ENCODE data around the gene CACNA1C. TPM values are rescaled to one million over a fixed set of nuclear protein-coding genes. Genes with fewer than 3 reads are reported as not detected.

The CACNA1C gene
- total and polyA plus RNA-seq, 2 donors (not counting 1 experiment from before 2014, with no cell fraction given), result 7.6 to 11.4 TPM

DNA sequence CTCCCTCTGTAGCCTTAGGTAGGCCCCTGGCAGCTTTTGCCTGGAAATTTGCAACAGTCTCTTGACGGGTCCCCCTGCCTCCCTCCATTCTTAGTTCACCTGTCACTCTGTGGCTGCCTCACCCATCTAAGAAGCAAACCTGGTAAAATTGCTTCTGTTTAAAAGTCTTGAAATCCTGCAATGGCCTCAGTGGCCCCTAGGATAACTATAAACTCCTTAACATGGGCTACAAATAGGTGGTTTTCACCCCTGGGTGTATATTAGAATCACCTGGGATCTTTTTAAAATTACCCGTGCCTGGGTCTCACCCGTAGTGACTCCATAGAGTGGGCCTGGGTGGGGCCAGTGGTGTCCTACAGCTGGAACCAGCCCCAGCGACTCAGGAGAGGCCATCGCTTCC, 332.7 kb downstream of the CACNA1C start:
- no peaks in the 10 kb centered on the region for H3K79me2 ChIP-seq (ENCODE audit: control insufficient read depth, insufficient read depth, low read length)
- no peak overlapping the region for H2AFZ ChIP-seq (ENCODE audit: low read length)
- H3K9me3 ChIP-seq (ENCODE audit: control insufficient read depth, insufficient read depth, low read depth, low read length), result no peaks in the 10 kb centered on the region
- H4K20me1 ChIP-seq (ENCODE audit: control insufficient read depth, extremely low read depth, insufficient read depth, low read length), result no peaks in the 10 kb centered on the region
- H3K27ac ChIP-seq (ENCODE audit: insufficient read depth, low read length), result no peak overlapping the region
- H3K4me3 ChIP-seq (replicated peaks in 1 of 4; ENCODE audit: control extremely low read depth in 1 of 4, insufficient read depth in 1 of 4, low read depth in 3 of 4, low read length in 4 of 4), result no peak overlapping the region
- H3K36me3 ChIP-seq (ENCODE audit: control insufficient read depth, insufficient read depth, low read length), result no peaks in the 10 kb centered on the region
- DNase-seq (ENCODE audit: low read depth in 2 of 2), result no peak
- H3K9ac ChIP-seq (ENCODE audit: insufficient read depth, low read length), result no peak overlapping the region
- H3K4me1 ChIP-seq (ENCODE audit: control insufficient read depth, extremely low read depth, insufficient read depth, low read length), result peaks cover 5% of the 10 kb centered on the region
- H3K4me2 ChIP-seq (ENCODE audit: extremely low read depth, insufficient read depth, low read length), result peak overlapping the region; percentile 60
- no peaks in the 10 kb centered on the region for H3K27me3 ChIP-seq (ENCODE audit: control insufficient read depth, insufficient read depth, low read length)
- TF ChIP-seq EZH2 (IDR thresholded peaks at IDR 0.05; ENCODE audit: low read length, missing control alignments), result no peak
- TF ChIP-seq, protein P1, sequence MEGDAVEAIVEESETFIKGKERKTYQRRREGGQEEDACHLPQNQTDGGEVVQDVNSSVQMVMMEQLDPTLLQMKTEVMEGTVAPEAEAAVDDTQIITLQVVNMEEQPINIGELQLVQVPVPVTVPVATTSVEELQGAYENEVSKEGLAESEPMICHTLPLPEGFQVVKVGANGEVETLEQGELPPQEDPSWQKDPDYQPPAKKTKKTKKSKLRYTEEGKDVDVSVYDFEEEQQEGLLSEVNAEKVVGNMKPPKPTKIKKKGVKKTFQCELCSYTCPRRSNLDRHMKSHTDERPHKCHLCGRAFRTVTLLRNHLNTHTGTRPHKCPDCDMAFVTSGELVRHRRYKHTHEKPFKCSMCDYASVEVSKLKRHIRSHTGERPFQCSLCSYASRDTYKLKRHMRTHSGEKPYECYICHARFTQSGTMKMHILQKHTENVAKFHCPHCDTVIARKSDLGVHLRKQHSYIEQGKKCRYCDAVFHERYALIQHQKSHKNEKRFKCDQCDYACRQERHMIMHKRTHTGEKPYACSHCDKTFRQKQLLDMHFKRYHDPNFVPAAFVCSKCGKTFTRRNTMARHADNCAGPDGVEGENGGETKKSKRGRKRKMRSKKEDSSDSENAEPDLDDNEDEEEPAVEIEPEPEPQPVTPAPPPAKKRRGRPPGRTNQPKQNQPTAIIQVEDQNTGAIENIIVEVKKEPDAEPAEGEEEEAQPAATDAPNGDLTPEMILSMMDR (conservative IDR thresholded peaks at IDR 0.05 in 1 of 2, IDR thresholded peaks at IDR 0.05 in 1 of 2; ENCODE audit: low read depth in 1 of 2, low read length in 2 of 2), result no peak

DNA sequence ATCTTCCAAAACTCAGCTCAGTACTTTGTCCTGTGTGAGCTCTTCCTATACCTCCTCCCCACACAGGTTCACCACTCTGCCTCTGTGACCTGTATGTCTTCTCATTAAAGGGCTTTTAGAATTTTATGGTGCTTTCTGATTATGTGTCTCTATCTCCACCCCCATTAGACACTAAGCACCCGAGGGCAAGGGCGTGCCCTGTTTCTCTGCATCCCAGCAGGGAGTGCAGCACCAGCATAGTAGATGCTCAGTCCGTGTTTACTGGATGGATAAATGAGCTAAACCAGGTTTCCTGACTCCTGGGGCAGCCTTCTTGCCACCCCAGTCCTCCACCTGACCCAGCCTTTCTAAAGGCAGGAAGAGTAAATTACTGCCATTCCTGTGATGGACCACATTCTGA, 333.8 kb downstream of the CACNA1C start:
- H2AFZ ChIP-seq (ENCODE audit: low read length), result no peak overlapping the region
- no peak overlapping the region for H3K4me3 ChIP-seq (replicated peaks in 1 of 4; ENCODE audit: control extremely low read depth in 1 of 4, insufficient read depth in 1 of 4, low read depth in 3 of 4, low read length in 4 of 4)
- no peak overlapping the region for H3K9ac ChIP-seq (ENCODE audit: insufficient read depth, low read length)
- H3K4me2 ChIP-seq (ENCODE audit: extremely low read depth, insufficient read depth, low read length), result no peak overlapping the region
- no peaks in the 10 kb centered on the region for H3K27me3 ChIP-seq (ENCODE audit: control insufficient read depth, insufficient read depth, low read length)
- H3K9me3 ChIP-seq (ENCODE audit: control insufficient read depth, insufficient read depth, low read depth, low read length), result no peaks in the 10 kb centered on the region
- TF ChIP-seq, protein P1 (conservative IDR thresholded peaks at IDR 0.05 in 1 of 2, IDR thresholded peaks at IDR 0.05 in 1 of 2; ENCODE audit: low read depth in 1 of 2, low read length in 2 of 2), result no peak
- TF ChIP-seq EZH2 (IDR thresholded peaks at IDR 0.05; ENCODE audit: low read length, missing control alignments), result no peak
- H3K79me2 ChIP-seq (ENCODE audit: control insufficient read depth, insufficient read depth, low read length), result no peaks in the 10 kb centered on the region
- no peak for DNase-seq (ENCODE audit: low read depth in 2 of 2)
- no peak overlapping the region for H3K27ac ChIP-seq (ENCODE audit: insufficient read depth, low read length)
- H3K4me1 ChIP-seq (ENCODE audit: control insufficient read depth, extremely low read depth, insufficient read depth, low read length), result peaks cover 5% of the 10 kb centered on the region
- no peaks in the 10 kb centered on the region for H3K36me3 ChIP-seq (ENCODE audit: control insufficient read depth, insufficient read depth, low read length)
- H4K20me1 ChIP-seq (ENCODE audit: control insufficient read depth, extremely low read depth, insufficient read depth, low read length), result no peaks in the 10 kb centered on the region

- Histone ChIP-seq H3K79me2 (ENCODE audit: control insufficient read depth, insufficient read depth, low read length) (no peaks in the 10 kb centered on the region), H4K20me1 (ENCODE audit: control insufficient read depth, extremely low read depth, insufficient read depth, low read length) (no peaks in the 10 kb centered on the region)
- peak in 1 of 2 donors; percentile 41 for DNase-seq (ENCODE audit: low read depth in 2 of 2)
These were observed 334.5 kb downstream of the CACNA1C start for GRCh38 chr12:2387103-2387834.

More at GRCh38 chr12:2387103-2387834, 334.5 kb downstream of the CACNA1C start:
- Histone ChIP-seq H3K9me3 (ENCODE audit: control insufficient read depth, insufficient read depth, low read depth, low read length) (no peaks in the 10 kb centered on the region), H3K4me3 (replicated peaks in 1 of 4; ENCODE audit: control extremely low read depth in 1 of 4, insufficient read depth in 1 of 4, low read depth in 3 of 4, low read length in 4 of 4) (no peak overlapping the region), H3K27me3 (ENCODE audit: control insufficient read depth, insufficient read depth, low read length) (no peaks in the 10 kb centered on the region), H3K4me2 (ENCODE audit: extremely low read depth, insufficient read depth, low read length) (no peak overlapping the region), H2AFZ (ENCODE audit: low read length) (no peak overlapping the region), H3K9ac (ENCODE audit: insufficient read depth, low read length) (no peak overlapping the region), H3K27ac (ENCODE audit: insufficient read depth, low read length) (no peak overlapping the region), H3K4me1 (ENCODE audit: control insufficient read depth, extremely low read depth, insufficient read depth, low read length) (peaks cover 5% of the 10 kb centered on the region), H3K36me3 (ENCODE audit: control insufficient read depth, insufficient read depth, low read length) (no peaks in the 10 kb centered on the region)
- TF ChIP-seq EZH2 (IDR thresholded peaks at IDR 0.05; ENCODE audit: low read length, missing control alignments), result no peak
- TF ChIP-seq, protein P1 (conservative IDR thresholded peaks at IDR 0.05 in 1 of 2, IDR thresholded peaks at IDR 0.05 in 1 of 2; ENCODE audit: low read depth in 1 of 2, low read length in 2 of 2), result no peak
